OCI-LY1 (cell line): ENCODE results near the gene ADAT1.

Experiments
- H2AFZ ChIP-seq: fragments of 200-600 bp; sonication (generic), shearing (Covaris generic); 2 replicates; pipeline ENCODE4 v1.6.0; 2014; ENCODE audit warnings: antibody characterized with exemption, mild to moderate bottlenecking, low read length
- H3F3A ChIP-seq: fragments of 200-600 bp; sonication (generic), shearing (Covaris generic); 2 replicates; pipeline ENCODE4 v1.6.0; 2014; ENCODE audit warnings: mild to moderate bottlenecking, antibody characterized with exemption, low read length, moderate library complexity; ENCODE audit not compliant: insufficient read depth
- H3K27ac ChIP-seq: fragments of 200-600 bp; sonication (generic); 2 replicates; pipeline ENCODE4 v1.5.1; 2014; ENCODE audit warnings: low read length, mixed run types, mild to moderate bottlenecking, low read depth; ENCODE audit not compliant: poor library complexity, severe bottlenecking
- H3K27me3 ChIP-seq: fragments of 200-600 bp; sonication (generic); 2 replicates; pipeline ENCODE4 v1.6.0; 2014; ENCODE audit warnings: antibody characterized with exemption, mild to moderate bottlenecking, low read length, moderate library complexity; ENCODE audit not compliant: insufficient read depth
- H3K36me3 ChIP-seq: fragments of 200-600 bp; sonication (generic); 2 replicates; pipeline ENCODE4 v1.6.1; 2014; ENCODE audit warnings: mild to moderate bottlenecking, antibody characterized with exemption, low read length, moderate library complexity, mixed read lengths; ENCODE audit not compliant: insufficient read depth
- H3K4me1 ChIP-seq: fragments of 200-600 bp; sonication (generic); 2 replicates; pipeline ENCODE4 v1.5.1; 2014; ENCODE audit warnings: mild to moderate bottlenecking, low read length, moderate library complexity; ENCODE audit not compliant: insufficient read depth, severe bottlenecking
- H3K4me2 ChIP-seq: fragments of 200-600 bp; sonication (generic), shearing (Covaris generic); 2 replicates; pipeline ENCODE4 v1.6.1; 2014; ENCODE audit warnings: low read length
- H3K4me3 ChIP-seq: fragments of 200-600 bp; sonication (generic); 2 replicates; pipeline ENCODE4 v1.5.1; 2014; ENCODE audit warnings: low read length, low read depth, mild to moderate bottlenecking, mixed read lengths; ENCODE audit not compliant: poor library complexity, severe bottlenecking
- H3K79me2 ChIP-seq: fragments of 200-600 bp; shearing (Covaris generic); 2 replicates; pipeline ENCODE4 v1.6.1; 2016; ENCODE audit warnings: mixed run types, low read length, mixed read lengths; ENCODE audit not compliant: insufficient read depth
- H3K9ac ChIP-seq: fragments of 200-600 bp; sonication (generic), shearing (Covaris generic); 2 replicates; pipeline ENCODE4 v1.6.1; 2014; ENCODE audit warnings: mild to moderate bottlenecking, low read length, mixed read lengths
- H3K9me2 ChIP-seq: fragments of 200-600 bp; sonication (generic), shearing (Covaris generic); 2 replicates; pipeline ENCODE4 v1.6.1; 2014; ENCODE audit warnings: low read depth, mild to moderate bottlenecking, low read length, mixed read lengths
- H3K9me3 ChIP-seq: fragments of 200-600 bp; shearing (Covaris generic); 2 replicates; pipeline ENCODE4 v1.6.1; 2014; ENCODE audit warnings: low read length, mixed read lengths
- H4K20me1 ChIP-seq: fragments of 200-600 bp; sonication (generic), shearing (Covaris generic); 2 replicates; pipeline ENCODE4 v1.6.0; 2016; ENCODE audit warnings: mild to moderate bottlenecking, low read length; ENCODE audit not compliant: insufficient read depth
- EZH2 ChIP-seq: fragments of 200-600 bp; sonication (generic), shearing (Covaris generic); IDR thresholded peaks from 2 replicates; pipeline ENCODE4 v1.8.0; 2017; ENCODE audit warnings: borderline replicate concordance, mixed run types, mild to moderate bottlenecking, antibody characterized with exemption, low read length, moderate library complexity, mixed read lengths
- TF ChIP-seq, protein P1 (sequence below): fragments of 200-600 bp; sonication (generic), shearing (Covaris generic); IDR thresholded peaks from 2 replicates; pipeline ENCODE4 v1.5.1; 2017; ENCODE audit warnings: mild to moderate bottlenecking, antibody characterized with exemption, low read length, moderate library complexity, mixed read lengths

Gene ADAT1

DNA sequence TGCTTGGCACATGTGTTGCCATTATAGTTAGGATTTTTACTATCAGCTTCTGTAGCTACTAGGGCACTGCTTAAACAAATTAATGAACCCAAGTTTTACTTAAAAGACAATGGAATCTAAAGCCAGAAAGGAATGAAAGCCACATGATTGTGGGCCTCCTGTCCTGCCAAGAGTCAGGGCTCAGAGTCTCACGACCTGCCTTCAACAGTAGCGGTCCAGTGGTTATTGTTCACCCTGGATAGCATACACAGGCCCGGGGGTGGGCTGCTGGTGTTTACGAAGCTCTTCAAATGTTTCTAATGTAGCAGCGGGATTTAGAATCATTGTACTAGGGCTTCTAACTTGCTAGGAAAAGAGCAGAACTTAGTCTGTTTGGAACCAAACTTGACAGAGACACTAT, 49.1 kb downstream of the ADAT1 start:
- Histone ChIP-seq H3K27ac (no peak overlapping the region), H3K9ac (no peak overlapping the region), H3K4me1 (peaks cover 25% of the 10 kb centered on the region), H3K27me3 (no peaks in the 10 kb centered on the region), H4K20me1 (no peaks in the 10 kb centered on the region), H3F3A (no peaks in the 10 kb centered on the region), H2AFZ (no peak overlapping the region), H3K9me2 (no peaks in the 10 kb centered on the region), H3K4me3 (no peak overlapping the region), H3K4me2 (no peak overlapping the region), H3K79me2 (no peaks in the 10 kb centered on the region), H3K36me3 (peaks cover 91% of the 10 kb centered on the region), H3K9me3 (no peaks in the 10 kb centered on the region)
- TF ChIP-seq, protein P1, sequence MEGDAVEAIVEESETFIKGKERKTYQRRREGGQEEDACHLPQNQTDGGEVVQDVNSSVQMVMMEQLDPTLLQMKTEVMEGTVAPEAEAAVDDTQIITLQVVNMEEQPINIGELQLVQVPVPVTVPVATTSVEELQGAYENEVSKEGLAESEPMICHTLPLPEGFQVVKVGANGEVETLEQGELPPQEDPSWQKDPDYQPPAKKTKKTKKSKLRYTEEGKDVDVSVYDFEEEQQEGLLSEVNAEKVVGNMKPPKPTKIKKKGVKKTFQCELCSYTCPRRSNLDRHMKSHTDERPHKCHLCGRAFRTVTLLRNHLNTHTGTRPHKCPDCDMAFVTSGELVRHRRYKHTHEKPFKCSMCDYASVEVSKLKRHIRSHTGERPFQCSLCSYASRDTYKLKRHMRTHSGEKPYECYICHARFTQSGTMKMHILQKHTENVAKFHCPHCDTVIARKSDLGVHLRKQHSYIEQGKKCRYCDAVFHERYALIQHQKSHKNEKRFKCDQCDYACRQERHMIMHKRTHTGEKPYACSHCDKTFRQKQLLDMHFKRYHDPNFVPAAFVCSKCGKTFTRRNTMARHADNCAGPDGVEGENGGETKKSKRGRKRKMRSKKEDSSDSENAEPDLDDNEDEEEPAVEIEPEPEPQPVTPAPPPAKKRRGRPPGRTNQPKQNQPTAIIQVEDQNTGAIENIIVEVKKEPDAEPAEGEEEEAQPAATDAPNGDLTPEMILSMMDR: no peak
- no peak for TF ChIP-seq EZH2

DNA sequence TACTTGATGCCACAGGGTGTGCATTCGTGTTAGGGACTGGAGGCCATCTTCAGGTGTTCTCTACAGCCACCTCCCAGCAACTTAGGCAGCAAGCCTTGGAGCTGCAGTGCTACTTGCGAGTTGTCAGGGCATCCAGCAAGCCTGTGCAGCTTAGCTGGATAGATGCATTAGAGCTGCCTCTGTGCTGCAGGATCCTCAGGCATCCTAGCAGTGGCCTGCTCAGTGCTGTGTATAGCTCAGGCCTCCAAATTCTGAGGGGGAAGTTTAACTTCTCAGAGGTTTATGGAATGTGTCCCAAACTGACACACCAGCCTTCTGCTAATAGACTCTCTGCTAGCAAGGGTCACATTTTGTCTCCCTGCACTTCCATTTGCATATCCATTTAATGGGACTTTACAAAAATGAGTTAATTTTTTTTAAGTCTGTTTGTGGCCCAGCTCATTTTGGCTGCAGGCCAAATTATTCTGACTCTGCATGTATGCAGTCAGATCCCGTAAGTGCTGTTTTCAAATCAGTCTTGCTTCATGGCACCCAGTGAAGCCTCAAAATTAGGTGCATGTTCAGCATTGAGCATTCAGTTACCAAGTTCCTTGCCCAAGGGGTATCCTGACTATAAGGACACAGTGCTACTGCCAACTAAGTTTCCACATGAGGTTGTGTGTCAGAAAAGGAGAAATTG, 50.1 kb downstream of the ADAT1 start:
- H3K4me3 ChIP-seq: no peak overlapping the region
- no peaks in the 10 kb centered on the region for H3K9me3 ChIP-seq
- peaks cover 25% of the 10 kb centered on the region for H3K4me1 ChIP-seq
- H2AFZ ChIP-seq: no peak overlapping the region
- no peak overlapping the region for H3K9ac ChIP-seq
- H3K79me2 ChIP-seq: no peaks in the 10 kb centered on the region
- H4K20me1 ChIP-seq: no peaks in the 10 kb centered on the region
- H3K9me2 ChIP-seq: no peaks in the 10 kb centered on the region
- peaks cover 91% of the 10 kb centered on the region for H3K36me3 ChIP-seq
- no peak overlapping the region for H3K27ac ChIP-seq
- H3F3A ChIP-seq: no peaks in the 10 kb centered on the region
- TF ChIP-seq, protein P1: no peak
- no peak for TF ChIP-seq EZH2
- H3K27me3 ChIP-seq: no peaks in the 10 kb centered on the region
- H3K4me2 ChIP-seq: no peak overlapping the region

DNA sequence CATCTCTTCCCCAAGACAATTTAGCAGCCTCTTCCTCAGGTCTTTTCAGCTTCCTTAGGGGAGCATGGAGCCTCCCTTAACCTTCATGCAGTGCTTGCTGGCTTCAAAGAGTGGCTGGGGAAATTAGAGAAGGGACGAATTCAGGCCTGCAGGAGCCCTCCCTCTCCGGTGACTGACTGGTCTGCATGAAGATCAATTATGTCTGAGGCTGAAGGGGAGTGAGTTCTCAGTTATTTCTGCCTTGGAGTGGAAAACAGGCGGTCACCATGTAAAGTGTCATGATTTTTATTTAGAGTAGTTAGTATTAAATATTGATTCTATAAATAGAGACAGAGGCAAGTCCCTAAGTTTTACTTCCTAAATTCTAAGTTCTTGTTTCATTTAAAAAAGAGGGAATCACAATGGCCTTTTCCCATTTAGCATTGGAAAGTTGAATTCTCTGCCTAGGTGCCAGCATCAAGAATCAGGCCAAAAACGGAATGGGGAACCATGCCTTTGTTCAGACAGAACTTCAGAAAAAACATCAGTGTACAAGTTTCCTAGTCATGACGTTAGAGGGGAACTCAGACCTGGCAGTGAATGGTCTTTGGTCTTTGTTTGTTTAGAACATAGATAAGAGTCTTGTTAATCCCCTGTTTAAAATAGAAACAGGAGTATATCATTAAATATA, 52.5 kb downstream of the ADAT1 start:
- no peak for TF ChIP-seq EZH2
- TF ChIP-seq, protein P1: no peak
- Histone ChIP-seq H3K9ac (no peak overlapping the region), H3K27me3 (no peaks in the 10 kb centered on the region), H3F3A (no peaks in the 10 kb centered on the region), H3K9me2 (no peaks in the 10 kb centered on the region), H3K9me3 (no peaks in the 10 kb centered on the region), H3K4me2 (no peak overlapping the region), H2AFZ (no peak overlapping the region), H3K36me3 (peaks cover 74% of the 10 kb centered on the region), H3K4me1 (peaks cover 39% of the 10 kb centered on the region), H3K79me2 (peaks cover 10% of the 10 kb centered on the region; the same call in 1 of the 2 replicates), H4K20me1 (no peaks in the 10 kb centered on the region), H3K27ac (peak overlapping the region; percentile 31), H3K4me3 (no peak overlapping the region)
